Measurements from ENCODE around the gene GRIA1.

The GRIA1 gene

DNA sequence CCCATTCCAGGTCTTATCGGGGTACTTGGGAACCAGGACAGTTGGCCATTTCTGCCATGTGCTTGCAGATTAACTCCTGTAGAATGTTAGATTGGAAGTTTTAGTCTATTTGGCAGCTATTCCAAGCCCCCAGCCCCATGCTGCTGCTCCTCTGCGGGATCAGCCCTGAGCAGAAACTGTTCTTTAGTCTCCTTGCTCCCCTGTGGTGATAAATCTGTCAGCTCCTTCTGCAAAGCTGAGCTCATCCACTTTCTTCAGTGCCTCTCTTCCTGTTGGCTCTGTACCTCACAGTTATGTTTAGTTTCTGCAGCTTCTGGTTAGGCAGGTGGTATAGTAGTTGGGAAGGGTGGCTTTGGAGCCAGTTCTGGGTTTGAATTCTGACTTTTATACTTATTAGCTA is 170.4 kb downstream of the GRIA1 start:
- DNase-seq (ENCODE audit: low spot score), result no peak
- TF ChIP-seq, protein P1, sequence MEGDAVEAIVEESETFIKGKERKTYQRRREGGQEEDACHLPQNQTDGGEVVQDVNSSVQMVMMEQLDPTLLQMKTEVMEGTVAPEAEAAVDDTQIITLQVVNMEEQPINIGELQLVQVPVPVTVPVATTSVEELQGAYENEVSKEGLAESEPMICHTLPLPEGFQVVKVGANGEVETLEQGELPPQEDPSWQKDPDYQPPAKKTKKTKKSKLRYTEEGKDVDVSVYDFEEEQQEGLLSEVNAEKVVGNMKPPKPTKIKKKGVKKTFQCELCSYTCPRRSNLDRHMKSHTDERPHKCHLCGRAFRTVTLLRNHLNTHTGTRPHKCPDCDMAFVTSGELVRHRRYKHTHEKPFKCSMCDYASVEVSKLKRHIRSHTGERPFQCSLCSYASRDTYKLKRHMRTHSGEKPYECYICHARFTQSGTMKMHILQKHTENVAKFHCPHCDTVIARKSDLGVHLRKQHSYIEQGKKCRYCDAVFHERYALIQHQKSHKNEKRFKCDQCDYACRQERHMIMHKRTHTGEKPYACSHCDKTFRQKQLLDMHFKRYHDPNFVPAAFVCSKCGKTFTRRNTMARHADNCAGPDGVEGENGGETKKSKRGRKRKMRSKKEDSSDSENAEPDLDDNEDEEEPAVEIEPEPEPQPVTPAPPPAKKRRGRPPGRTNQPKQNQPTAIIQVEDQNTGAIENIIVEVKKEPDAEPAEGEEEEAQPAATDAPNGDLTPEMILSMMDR (IDR thresholded peaks at IDR 0.05; ENCODE audit: extremely low read depth, missing control alignments), result no peak

DNA sequence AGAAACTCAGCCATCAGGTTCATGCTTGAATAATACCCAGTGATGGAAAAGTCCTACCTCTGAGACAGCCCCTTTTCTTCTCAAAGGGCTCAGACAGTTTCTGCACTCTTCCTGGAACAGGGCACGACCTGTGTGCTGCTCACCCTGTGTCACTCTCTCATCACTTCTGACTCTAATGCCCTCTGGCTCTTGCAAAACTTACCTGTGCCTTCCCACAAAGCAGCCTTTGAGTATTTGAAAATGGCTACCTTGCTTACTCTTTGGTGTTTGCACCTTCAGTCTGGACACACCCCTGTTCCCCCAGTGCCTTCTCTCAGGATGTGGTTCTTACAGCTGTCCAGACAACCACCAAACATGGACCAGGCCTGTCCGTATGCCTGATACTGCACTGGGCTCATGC is 171.4 kb downstream of the GRIA1 start:
- TF ChIP-seq, protein P1 (IDR thresholded peaks at IDR 0.05; ENCODE audit: extremely low read depth, missing control alignments), result no peak
- DNase-seq (ENCODE audit: low spot score), result no peak

DNA sequence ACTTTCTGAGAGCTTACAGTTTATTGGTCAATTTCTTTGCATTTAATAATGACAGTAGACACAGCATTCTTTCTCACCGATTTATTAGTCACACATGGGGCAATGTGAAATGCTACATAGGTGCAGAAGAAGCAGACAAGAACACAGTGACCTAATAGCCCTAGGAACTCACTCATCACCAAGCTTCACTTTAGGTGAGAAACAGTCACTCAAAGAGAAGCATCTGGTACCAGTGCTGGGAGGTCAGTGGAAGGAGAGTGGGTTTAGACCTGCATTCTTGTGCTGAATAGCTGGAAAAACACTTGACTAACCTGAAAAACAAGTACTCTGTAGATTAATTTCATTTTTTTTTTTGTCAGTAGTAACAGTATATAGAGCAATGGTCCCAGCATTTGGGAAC is 179.6 kb downstream of the GRIA1 start:
- TF ChIP-seq, protein P1 (IDR thresholded peaks at IDR 0.05; ENCODE audit: extremely low read depth, missing control alignments), result no peak
- no peak for DNase-seq (ENCODE audit: low spot score)

DNA sequence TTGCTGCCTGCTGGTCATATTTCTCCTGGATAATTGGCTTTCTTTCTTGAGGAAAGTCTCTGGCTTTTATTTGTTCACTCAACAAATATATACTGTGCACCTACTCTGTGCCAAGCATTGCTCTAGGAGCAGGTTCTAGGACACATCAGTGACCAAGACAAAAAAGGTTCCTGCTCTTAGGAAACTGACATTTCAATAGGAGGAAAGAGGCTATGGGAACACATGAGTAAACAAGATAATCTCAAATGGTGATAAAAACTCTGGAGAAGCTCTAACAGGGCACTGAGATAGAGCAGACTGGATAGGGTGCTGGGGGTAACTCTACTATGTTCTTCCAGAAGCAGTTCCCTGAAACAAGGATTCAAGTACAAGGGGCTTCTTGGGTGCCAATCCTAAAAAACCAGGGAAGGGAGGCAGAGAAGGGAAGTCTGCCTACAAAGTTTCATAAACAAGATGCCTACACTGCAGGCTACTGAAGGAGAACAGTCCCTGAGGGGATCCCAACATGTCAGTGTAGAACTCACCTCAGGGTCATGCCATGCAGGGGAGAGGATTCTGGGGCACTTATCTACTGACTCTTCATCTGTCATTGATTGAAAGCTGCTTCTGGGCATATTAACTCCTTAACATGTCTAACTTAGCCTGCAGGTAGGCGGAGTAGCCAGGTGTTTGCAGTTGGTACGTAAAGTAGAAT is 181.3 kb downstream of the GRIA1 start:
- TF ChIP-seq, protein P1 (IDR thresholded peaks at IDR 0.05; ENCODE audit: extremely low read depth, missing control alignments), result no peak
- no peak for DNase-seq (ENCODE audit: low spot score)

DNA sequence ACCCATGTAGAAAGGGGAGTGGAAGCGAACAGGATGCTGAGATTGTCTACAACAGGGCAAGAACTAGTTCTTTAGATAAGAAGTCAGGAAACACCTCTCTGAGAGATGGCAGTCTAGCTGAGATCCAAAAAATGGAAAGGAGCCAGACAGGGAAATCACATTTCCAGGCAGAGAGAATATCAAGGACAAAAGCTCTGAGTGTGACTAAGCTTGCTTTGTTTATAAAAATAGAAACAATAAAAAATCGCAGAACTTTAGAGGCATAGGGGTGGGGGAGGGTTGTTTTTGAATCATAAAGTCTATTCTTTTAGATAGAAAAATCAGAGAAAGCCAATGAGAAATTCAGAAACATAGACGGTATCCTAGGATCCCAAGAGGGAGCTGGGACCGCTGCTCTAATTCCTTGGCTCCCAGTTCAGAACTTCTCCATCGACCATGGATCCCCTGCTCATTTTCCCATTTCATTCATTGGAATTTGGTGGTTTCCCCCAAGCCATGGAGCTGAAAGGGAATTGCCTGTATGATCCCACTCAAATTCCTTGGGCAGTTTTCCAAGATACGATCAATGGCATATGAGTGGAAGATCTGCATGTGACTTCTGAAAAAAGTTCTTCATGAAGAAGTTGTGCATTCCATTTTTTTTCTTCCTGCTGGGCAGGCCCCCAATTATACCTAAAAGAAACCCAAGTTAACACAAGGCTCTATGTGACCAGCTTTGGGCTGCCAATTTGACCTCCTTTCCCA is 182.0 kb downstream of the GRIA1 start:
- TF ChIP-seq, protein P1 (IDR thresholded peaks at IDR 0.05; ENCODE audit: extremely low read depth, missing control alignments), result no peak
- DNase-seq (ENCODE audit: low spot score), result no peak

DNA sequence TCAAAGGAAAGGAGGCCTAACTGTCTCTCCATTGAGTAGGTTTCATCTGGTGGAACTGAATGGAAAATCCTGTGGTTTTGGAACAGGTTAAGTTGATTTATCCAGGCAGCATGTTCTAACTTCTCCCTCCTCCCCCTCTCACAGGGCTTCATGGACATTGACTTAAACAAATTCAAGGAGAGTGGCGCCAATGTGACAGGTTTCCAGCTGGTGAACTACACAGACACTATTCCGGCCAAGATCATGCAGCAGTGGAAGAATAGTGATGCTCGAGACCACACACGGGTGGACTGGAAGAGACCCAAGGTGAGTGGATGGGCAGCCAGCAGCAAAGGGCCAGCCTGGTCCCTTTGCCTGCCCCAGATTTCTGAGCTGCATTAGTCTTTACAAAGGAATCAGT is 183.9 kb downstream of the GRIA1 start:
- TF ChIP-seq, protein P1 (IDR thresholded peaks at IDR 0.05; ENCODE audit: extremely low read depth, missing control alignments), result no peak
- no peak for DNase-seq (ENCODE audit: low spot score)

DNA sequence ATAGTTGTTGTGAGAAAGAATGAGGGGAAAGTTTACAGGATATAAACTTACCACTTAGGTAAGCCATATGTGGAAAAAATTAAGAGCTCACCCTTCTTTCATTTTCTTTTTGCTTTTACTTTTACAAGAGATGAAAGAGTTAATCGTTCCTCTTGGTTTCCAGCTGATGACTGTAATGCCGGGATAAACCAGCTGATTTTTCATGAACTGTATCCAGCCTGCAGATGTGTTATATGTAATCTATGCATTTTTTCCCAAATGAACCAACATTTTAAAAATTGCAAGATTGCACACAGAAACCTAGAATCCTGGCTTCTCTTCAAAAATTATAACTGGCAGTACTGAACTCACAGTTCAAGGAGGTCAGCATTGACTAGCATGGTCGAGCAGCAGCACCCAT is 185.9 kb downstream of the GRIA1 start:
- DNase-seq (ENCODE audit: low spot score), result no peak
- TF ChIP-seq, protein P1 (IDR thresholded peaks at IDR 0.05; ENCODE audit: extremely low read depth, missing control alignments), result no peak
